ENCODE results near the gene CAB39.

- TF ChIP-seq POLR2A (IDR thresholded peaks at IDR 0.05; ENCODE audit: low read length), result no peak
- TF ChIP-seq GATA1 (IDR thresholded peaks at IDR 0.05; ENCODE audit: low read depth, low read length), result no peak
Observed at GRCh38 chr2:230814616-230815015, 102.0 kb downstream of the CAB39 start.
